Activated CD4-positive, CD25-positive, alpha-beta regulatory T cell (primary cell): ENCODE data around the gene THOP1.

Experiments
- DNase-seq, 4 experiments: peaks; one replicate each; lab custom pipeline; 2025; lab: John Stamatoyannopoulos, UW

Gene THOP1

DNA sequence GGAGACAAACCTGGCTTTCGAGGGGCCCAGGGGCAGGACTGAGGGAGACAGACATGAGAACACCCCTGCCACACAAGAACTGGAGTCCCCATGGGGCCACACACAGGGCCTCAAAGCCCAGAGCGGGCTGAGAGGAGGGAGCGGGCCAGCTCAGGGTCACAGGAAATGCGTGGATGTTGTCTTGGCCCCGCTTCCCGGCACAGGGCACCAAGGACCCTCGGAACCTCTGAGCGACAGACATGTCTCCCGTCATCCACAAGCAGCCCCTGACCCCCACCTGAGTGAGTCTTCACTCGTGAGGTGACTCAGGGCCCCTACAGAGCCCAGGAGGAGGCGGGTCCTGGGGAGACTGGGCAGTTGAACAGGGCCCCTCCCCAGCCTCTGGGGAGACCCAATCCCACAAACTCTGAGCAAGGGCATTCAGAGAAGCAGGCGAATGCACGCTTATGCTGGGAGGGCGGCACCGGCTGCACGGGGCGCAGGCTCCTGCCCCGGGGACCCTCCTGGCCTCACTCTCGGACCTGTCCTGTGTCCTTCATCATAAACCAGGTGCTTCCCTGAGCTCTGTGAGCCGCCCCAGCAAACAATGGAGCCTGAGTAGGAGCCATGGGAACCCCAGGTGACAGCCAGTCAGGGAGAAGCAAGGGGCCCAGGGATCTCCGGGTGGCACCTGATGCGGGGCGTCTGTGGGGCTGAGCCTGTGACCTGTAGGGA lies 22.4 kb upstream of the THOP1 start:
- no peak for DNase-seq

DNA sequence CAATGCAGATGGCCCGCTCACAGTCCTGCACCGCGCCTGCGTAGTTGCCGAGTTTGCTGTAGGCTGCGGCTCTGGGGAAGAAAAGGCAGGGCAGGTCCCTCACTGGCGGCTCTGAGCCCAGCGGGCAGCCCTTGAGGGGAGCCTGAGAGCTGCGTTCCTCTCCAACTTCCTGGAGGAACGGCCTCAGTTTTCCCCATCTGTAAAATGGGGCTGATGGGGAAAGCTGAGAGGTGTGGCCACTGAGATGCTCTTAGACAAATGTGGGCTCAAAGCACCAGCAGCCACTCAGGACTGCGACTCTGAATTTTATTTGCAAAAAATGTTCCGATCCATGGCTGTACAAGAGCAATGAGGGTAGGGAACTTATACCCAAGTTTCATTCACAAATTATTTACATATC lies 21.6 kb upstream of the THOP1 start:
- DNase-seq, result no peak

DNA sequence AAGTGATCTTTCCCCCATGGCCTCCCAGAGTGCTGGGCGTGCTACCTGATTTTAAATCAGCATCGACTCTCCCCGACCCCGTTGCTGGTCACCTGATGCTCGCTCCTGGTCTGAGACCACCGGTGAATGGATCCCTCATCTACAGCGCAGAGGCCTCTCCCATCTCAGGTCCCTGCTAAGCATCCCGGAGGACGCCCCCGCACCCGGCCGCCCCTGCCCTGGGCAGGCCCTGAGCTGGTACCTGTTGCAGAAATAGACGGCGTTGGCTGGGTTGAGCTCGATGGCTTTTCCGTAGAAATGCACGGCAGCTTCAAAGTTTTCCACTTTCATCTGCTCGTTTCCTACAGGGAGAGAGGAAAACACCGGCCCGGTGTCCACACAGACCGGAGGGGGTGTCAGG lies 20.4 kb upstream of the THOP1 start:
- no peak for DNase-seq

DNA sequence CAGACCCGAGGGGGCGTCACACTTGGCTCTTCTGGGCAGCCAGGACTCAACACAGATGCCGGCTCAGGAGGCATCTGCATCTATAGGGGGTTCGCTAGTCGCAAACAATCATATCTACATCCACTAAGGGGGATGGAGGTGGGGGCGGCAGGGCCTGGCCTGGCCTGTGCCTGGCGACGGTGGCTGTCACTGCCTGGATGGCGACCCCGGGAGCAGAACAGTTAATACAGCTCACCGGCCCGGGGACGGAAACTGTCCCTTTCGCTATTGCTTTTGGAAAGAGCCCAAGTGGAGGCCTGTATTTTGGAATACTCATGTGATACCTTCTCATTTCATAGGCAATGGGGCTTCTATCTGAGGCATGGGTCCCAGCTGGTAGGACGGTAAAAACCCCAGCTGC lies 19.9 kb upstream of the THOP1 start:
- no peak for DNase-seq

DNA sequence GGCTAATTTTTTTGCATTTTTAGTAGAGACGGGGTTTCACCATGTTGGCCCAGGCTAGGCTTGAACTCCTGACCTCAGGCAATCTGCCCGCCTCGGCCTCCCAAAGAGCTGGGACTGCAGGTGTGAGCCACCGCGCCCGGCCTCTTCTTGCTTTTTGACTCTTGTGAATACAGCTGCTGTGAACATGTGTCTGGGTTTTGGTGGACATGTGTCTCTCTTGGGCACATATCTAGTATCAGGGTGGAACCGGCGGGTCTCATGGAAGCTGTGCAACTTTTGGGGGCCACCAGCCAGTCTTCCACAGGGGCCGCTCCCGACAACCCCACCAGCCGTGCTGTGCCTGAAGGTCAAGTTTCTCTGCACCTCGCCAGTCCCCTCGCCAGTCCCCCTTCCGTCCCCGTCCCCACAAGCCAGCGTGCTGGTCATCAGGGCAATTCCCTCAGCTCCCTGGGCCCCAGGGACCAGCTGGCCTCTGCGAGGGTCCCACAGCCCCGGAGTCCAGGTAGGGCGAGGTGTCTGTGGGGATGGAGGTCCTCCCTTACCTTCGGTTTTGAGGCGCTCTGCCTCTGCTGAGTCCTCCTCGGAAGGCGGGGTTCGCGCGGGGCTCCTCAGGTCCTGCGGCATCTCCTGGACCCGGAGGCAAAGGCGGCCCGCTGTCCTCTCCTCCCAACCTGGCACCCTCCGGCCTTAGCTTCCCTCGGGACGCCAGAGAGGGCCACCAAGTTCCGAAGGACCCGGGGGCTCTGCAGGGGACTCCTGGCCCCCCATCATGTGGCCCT lies 18.5 kb upstream of the THOP1 start:
- no peak for DNase-seq

DNA sequence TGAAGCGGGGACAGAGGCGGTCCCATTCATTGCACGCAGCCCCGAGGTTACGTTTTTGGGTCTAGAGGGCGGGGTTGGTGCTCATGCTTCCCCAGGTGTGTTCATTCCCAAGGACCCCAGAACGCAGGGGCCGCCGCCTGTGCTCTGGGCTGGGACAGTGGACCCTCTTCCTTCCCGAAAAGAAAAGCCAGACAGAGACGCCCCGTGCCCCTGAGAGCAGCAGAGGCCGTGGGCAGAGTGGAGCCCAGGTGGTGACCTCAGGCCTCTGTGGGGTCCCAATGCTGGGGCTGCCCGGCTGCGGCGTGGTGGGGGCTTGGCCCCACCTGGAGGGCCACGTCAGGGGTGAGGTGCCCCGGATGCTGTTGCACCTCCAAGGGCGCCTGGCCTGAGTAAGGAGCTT lies 17.6 kb upstream of the THOP1 start:
- no peak for DNase-seq

DNA sequence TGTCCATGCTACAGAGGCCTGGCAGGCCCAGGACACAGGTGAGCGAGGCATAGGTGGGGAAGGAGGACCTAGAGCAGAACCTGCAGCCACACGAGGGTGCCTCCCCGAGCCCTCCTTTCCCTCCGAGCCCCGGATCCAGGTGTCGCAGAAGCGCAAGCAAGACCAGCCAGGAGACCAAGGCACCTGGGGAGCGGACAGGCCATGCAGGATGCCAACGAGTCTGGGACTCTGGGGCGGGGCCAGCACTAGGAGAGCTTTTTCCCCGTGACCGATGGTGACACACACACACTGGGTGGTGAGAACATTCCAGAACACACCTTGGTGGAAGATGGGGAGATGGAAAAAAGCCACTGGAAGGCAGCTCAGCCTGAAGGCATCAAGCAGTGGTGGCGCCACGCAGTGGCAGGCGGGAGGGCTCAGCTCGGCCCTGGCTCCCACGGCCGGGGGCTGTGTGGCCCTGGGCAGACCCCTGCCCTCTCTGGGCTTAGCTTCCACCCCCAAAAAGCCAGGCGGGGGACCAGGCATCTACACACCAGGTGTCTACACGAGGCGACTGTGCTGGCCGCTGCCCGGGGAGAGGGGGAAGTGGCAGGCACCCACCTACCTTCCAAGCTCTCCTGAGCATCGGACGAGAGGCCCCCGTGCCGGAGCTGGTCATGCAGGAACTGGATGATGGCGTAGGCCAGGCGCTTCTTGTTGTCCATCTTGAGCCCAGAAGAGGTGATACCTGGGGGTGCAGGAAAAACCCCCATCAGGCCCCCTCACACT lies 16.8 kb upstream of the THOP1 start:
- no peak for DNase-seq

DNA sequence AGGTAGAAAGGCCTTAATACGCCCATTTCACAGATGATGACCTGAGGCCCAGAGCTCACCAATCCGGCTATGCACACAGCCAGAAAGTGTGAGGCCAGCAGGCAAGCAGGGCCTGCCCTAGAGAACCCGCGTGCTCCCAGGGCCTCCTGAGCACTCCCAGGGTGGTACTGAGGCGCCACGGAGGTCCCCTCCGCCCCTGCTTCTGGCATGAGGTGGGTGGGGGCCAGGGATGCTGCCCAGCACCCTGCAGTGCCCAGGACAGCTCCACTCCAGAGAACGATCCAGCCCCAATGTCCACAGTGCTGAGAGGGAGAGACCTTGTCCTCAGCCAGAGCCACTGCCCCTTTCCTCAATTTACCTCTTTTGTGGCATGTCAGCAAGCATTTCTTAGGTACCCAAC lies 16.1 kb upstream of the THOP1 start:
- DNase-seq, result no peak

DNA sequence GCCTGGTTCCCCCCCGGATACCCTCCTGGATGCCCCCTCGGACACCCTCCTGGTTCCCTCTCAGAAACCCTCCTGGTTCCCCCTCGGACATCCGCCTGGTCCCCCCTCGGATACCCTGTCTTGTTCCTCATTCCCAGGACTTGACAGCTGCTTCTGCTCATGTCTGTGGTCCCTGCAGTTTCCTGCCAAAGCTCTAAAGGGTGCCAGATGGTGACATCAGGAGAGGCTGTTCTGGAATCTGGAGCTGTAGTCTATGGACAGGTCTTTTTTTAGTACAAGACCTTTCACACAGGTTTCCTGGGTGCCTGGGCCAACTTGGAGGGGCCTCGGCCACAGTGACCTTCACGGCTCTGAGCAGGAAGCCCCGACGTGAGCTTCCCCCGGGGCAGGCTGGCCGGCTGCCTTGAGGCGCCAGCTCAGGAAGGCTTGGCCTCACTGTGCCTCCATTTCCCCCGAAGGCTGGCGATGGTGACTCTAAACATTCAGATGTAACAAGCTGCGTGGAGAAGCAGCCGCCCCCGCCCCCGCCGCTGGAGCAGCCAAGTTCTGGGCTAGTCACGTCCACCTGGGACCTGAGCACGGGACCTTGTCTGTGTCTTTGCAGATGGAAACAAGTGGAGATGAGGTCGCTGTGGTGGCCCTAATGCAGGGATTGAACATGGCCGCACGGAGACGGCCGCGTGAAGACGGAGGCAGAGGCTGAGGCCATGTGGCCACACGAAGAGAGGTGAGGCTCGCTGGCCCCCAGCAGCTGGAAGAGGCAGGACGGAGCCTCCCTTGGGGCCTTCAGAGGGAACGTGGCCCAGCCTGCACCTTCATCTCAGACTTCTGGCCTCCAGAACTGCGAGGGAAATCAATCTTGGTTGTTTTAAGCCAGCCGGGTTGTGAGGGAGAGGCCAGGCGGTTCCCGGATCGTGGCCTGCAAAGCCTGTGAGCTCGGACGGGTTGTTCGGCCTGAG lies 15.0 kb upstream of the THOP1 start:
- no peak for DNase-seq

DNA sequence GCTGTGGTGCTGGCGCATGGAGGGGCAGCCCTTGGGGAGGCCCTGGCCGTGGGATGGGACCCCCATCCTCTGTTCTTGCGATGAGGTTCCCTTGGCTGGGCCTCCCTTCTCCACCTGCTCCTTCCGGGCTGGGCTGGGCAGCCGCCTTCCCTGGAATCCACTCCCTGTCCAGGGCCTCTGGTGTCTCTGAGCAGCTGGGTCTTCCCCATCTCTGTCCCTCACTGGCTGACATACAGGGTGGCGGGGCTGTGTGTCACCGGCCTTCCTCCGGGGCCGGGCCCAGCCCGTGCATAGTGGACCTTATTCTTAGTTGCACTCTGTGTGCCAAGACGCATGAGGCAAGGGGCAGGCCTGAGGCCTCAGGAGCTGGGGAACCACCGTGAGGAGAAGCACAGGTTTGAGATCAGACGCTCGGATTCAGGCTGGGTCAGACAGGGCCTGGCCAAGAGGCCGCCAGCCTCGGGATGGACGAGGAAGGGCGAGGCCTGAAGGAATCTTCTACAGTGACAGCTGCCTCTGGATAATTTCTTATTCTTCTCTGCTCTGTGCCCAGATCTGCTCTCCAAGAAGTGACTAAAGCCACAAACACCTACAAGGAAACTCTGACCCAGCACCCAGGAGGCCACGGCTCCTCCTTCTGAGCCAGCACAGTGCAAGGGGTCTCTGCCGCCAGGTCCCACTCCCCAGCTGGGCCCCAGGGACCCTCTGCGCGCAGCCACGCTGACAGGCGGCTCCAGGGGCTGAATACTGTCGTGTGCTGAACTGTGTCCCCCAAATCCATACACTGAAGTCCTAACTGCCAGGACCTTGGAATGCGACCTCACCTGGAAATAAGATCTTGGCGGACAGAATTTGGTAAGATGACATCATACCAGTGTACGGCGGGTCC lies 13.3 kb upstream of the THOP1 start:
- DNase-seq, result no peak

DNA sequence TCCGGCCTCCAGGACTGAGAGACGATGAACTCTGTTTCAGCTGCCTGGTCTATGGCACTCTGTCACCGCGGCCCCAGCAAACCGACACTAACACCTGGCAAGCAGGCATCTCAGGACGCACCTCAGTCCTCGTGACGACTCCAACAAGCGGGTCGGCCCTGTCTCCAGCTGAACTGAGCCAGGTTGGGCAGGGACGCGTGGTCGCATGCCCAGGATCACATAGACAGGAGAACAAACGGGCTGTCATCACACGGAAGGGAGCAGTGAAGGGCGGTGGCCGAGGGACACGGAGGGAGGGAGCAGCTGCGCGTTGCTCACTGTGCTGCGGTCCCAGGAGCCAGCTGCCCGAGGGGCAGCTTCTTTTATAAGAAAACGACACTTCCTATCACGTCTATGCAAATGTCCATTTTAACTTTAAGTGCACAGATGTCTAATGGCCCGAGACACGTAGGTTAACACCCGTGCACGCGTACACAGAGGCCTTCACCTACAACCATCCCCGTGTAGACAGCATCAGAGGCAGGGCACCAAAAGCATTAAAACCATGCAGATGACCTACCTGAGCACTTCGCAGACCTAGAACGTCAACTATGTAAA lies 11.1 kb upstream of the THOP1 start:
- no peak for DNase-seq

DNA sequence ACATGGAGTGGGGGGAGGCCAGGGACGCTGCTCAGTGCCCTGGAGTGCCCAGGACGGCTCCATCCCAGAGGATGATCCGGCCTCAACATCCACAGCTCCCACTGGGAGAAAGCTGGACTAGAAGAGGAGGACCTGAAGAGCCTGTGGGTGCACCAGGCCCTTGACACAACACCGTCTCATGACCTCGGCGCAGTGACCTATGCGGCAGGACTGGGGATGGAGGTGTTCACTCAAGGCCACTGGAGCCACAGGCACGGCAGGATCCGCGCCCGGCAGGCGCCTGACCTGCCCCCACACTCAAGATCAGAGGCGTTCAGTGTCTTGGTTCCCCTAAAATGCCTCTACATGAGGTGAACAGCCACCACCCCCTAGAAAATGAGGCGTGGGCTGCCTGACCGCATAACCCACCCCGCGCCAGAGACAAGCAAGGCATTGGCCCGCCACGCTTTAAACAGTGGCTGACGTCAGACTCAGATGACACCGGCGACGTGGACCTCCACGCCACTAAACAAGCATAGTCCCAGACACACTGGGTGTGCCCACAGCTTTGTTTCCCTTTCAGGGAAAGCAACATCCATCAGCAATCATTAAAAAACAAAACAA lies 10.2 kb upstream of the THOP1 start:
- DNase-seq, result no peak

DNA sequence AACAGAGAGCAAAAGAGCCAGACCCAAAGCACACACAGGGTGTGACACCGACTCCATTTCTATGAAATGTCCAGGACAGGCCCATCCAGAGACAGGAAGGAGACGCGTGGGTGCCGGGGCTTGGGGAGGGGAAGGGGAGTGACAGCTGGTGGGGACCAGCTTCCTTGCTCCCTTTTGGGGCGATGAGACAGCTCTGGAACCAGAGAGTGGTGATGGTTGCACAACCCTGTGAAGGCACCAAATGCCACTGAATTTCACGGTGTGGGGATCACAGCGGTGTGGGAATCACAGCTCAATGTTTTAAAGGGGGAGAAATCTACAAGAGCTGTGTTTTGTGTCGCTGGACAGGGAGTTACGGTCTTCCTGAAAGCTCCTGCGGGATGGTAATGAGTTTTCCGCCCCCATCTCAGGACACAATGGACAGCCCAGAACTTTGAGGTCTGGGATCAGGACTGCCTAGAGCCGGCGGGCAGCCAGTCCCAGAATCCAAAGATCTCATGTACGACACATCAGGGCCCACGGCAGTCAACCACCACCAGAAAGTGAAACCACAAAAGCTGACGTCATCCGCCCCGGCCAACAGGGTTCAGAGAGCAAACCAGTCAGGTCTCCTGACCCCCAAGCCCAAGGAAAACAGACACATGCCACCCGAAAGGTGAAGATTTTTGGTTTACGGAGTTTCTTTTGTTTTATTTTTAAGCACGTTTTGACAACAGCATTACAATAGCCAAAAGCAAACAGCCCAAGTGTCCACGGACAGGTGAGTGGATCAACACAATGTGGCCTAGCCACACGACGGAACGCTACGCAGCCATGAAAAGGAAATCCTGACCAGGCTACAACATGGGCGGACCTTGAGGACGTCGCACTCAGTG lies 9.5 kb upstream of the THOP1 start:
- peak; percentile 36 to 46 (median 40) for DNase-seq

DNA sequence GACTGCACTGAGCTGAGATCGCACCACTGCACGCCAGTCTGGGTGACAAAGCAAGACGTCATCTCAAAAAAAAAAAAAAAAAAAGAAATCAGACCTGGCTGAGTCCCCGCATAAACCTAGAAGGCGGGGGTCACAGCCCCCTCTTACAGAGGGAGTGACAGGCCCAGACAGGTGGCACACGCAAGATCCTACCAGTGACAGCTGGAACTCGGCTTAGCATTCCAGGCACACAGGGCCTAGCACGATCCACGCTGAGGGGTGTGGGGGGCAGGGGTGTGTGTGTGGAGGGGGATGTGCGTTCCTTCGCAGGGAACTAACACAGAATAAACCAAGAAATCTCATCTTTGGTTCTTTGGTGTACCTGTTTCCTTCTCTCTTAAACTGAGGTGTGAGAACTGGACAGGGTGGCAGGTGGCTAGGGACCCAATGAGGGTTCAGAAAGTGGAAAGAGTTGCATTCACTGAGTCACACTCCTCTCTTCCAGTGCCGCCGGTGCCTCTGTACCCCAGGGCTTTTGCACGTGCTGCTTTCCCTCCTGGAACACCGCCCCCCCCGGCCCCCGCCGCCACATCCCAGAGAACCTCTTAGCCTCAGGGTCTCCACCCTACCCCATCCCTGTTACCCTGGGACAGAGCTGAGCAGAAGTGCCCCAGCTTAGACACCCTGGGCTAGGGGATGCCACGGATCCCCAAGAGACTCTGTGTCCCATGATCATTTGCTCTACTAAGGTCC lies 7.2 kb upstream of the THOP1 start:
- no peak for DNase-seq

DNA sequence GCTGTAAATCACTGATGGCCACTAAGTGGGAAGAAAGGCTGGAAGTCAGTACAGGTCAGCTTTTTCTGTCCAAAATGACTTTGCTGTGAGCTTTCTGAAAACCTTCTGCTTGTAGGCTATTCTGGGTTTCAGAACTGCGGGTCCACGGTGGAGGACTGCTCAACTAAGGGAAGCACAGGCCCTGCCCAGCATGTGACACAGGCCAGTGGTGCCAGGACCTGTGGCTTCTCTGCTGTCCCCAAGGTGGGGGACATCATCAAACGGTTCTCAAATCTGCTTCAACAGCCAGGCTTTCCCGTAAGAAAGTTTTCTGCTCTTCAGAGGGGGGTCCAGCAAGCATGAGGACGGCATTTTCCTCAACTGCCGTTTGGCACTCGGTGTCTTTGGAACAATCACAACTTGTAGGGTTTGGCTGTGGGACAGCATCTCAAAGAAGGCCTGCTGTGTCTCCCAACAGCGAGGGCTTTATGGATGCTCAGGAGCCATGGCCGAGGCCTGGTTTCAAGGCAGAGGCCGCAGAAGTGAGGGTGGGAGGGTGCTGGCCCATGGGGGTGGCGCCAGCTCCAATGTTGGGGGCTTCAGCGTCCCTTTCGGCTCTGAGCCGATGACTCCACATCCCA lies 6.1 kb upstream of the THOP1 start:
- DNase-seq, result no peak

DNA sequence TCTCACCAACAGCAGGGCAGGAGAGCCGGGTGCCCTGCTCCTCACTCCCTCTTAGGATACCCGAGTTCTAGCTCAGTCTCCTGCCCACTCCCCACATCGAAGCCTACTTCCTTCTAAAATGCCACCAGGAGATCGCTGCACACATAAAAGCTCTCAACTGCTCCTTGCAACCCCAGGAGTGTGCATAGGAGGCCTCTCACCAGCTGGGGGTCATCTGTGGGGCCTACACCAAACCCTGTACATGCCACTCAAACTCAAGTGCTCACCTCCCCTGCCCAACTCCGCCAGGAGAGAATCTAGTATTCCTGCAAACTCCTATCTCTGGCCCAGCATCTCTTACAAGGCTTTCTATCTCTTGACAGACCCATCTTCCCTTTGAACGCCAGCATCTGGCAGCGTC lies 5.0 kb upstream of the THOP1 start:
- no peak for DNase-seq

DNA sequence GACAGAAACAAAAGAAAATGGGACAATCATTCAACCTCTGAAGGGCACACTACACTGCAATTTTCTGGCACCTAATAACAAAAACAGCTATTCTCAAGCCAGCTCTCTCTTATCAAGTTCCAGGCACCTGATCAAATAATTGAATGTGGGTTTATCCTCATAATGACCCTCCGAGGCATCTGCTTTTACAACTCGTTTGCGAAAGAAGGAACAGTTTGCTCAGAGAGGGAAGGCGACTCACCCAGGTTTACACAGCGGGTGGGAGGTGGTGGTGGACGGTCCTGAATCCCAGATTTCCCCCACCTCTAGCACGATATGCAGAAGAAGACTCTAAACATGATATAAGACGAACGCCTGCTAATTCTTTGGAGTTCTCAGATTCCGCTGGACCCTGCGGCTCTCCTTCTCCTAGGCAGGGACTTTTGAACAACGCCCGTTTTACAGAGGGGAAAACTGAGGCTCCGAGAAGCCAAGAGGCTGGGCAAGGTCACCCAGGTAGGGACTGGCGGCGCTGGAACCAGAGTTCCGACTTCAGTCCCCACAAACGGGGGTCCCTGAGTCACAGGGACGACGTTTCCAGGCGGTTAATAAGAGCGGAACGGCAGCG lies 2.9 kb upstream of the THOP1 start:
- DNase-seq, result no peak
